Keratinocyte (primary cell): Measurements from ENCODE around the gene FAM20C. TPM values are rescaled to one million over a fixed set of nuclear protein-coding genes. Genes with fewer than 3 reads are reported as not detected.

Experiments used
- DNase-seq: peaks from one replicate; pipeline ENCODE4 v3.0.0-alpha.2; 2011; ENCODE audit warnings: low read depth, missing footprints, low spot score
- FAIRE-seq: peaks from 2 replicates; lab custom pipeline; 2011; peaks lifted over from hg19 to GRCh38; lab: Jason Lieb, UNC
- H2AFZ ChIP-seq: 2 replicates; pipeline ENCODE4 v1.6.0; 2012; ENCODE audit warnings: low read length, control low read depth, inconsistent platforms; ENCODE audit not compliant: control insufficient read depth
- H3K27ac ChIP-seq: 2 replicates; pipeline ENCODE4 v1.5.1; 2011; ENCODE audit warnings: low read length; ENCODE audit not compliant: control insufficient read depth, insufficient read depth
- H3K27me3 ChIP-seq: 3 replicates; pipeline ENCODE4 v1.6.0; 2011; ENCODE audit warnings: low read length; ENCODE audit not compliant: control insufficient read depth, insufficient read depth; ENCODE audit errors: extremely low read depth
- H3K36me3 ChIP-seq, 2 experiments: 2 replicates in 1 of 2; 3 replicates in 1 of 2; pipeline ENCODE4 v1.5.1; 2011; ENCODE audit warnings: low read length in 2 of 2, mild to moderate bottlenecking in 1 of 2; ENCODE audit not compliant: control insufficient read depth in 2 of 2, insufficient read depth in 2 of 2; ENCODE audit errors: extremely low read depth in 1 of 2
- H3K4me1 ChIP-seq: 3 replicates; pipeline ENCODE4 v1.5.1; 2011; ENCODE audit warnings: low read length; ENCODE audit not compliant: control insufficient read depth, insufficient read depth; ENCODE audit errors: extremely low read depth
- H3K4me2 ChIP-seq: 3 replicates; pipeline ENCODE4 v1.6.0; 2011; ENCODE audit warnings: low read depth, low read length; ENCODE audit not compliant: control insufficient read depth, insufficient read depth; ENCODE audit errors: extremely low read depth
- H3K4me3 ChIP-seq, 3 experiments: fragments of 200-600 bp in 1 of 3; sonication (generic) in 1 of 3; 2 replicates in 2 of 3; 3 replicates in 1 of 3; pipeline ENCODE4 v1.5.1; 2011 to 2016; ENCODE audit warnings: low read length in 3 of 3, mild to moderate bottlenecking in 3 of 3, control low read depth in 2 of 3, inconsistent platforms in 1 of 3, low read depth in 1 of 3, mixed read lengths in 1 of 3, mixed run types in 1 of 3, moderate library complexity in 1 of 3; ENCODE audit not compliant: control insufficient read depth in 2 of 3, insufficient read depth in 2 of 3; ENCODE audit errors: extremely low read depth in 1 of 3
- H3K79me2 ChIP-seq: 2 replicates; pipeline ENCODE4 v1.6.0; 2012; ENCODE audit warnings: low read length; ENCODE audit not compliant: control insufficient read depth, insufficient read depth
- H3K9ac ChIP-seq: 3 replicates; pipeline ENCODE4 v1.6.0; 2011; ENCODE audit warnings: low read length; ENCODE audit not compliant: control insufficient read depth, insufficient read depth; ENCODE audit errors: extremely low read depth
- H3K9me1 ChIP-seq: 3 replicates; pipeline ENCODE4 v1.6.0; 2011; ENCODE audit warnings: low read length; ENCODE audit not compliant: control insufficient read depth, insufficient read depth; ENCODE audit errors: extremely low read depth
- H3K9me3 ChIP-seq: 2 replicates; pipeline ENCODE4 v1.5.1; 2012; ENCODE audit warnings: low read depth, low read length; ENCODE audit not compliant: control insufficient read depth
- H4K20me1 ChIP-seq: 3 replicates; pipeline ENCODE4 v1.6.0; 2011; ENCODE audit warnings: low read length; ENCODE audit not compliant: control insufficient read depth, insufficient read depth; ENCODE audit errors: extremely low read depth
- CTCF ChIP-seq, 3 experiments: IDR thresholded peaks in 1 of 3; conservative IDR thresholded peaks in 1 of 3; optimal IDR thresholded peaks in 1 of 3; 2 replicates in 2 of 3; 3 replicates in 1 of 3; pipeline versions ENCODE3 to v1.5.1; 2011; ENCODE audit warnings: low read length in 3 of 3, mild to moderate bottlenecking in 3 of 3, moderate library complexity in 2 of 3, control low read depth in 1 of 3, inconsistent platforms in 1 of 3; ENCODE audit not compliant: insufficient read depth in 2 of 3; ENCODE audit errors: extremely low read depth in 1 of 3
- EZH2 ChIP-seq: IDR thresholded peaks from one replicate; pipeline ENCODE4 v1.6.1; 2012; ENCODE audit warnings: inconsistent platforms, mild to moderate bottlenecking, low read length, moderate library complexity
- dilution Hi-C: fragments of 300-500 bp; cut with MboI; formaldehyde crosslinking; loops from one replicate; pipeline ENCODE4 v1.7.0; 2020; ENCODE audit warnings: low sequenced_read_pairs; ENCODE audit not compliant: extremely low pct_ligation_motif_present
- polyA plus RNA-seq, 5 experiments: library from polyadenylated mRNA; depleted of rRNA in 3 of 5; stranded (reverse) in 3 of 5; stranded (forward) in 1 of 5; unstranded in 1 of 5; fragments of >200 nt; gene quantifications; 1 replicate in 1 of 5; 2 replicates in 3 of 5; 3 replicates in 1 of 5; pipeline versions ENCODE4 v1.2.1 to v1.2.3, GENCODE V29; 2011 to 2012; ENCODE audit warnings: missing spikeins in 2 of 5, low read depth in 1 of 5, low replicate concordance in 1 of 5

The FAM20C gene
- polyA plus RNA-seq, 1 donor (not counting 4 experiments of a cell fraction or from before 2014, with no cell fraction given) = 3.8 TPM

- FAIRE-seq (no peak), DNase-seq (no peak)
- Histone ChIP-seq H3K27me3 (peaks cover 4% of the 10 kb centered on the region), H3K9me1 (no peaks in the 10 kb centered on the region), H3K9me3 (peaks cover 3% of the 10 kb centered on the region), H3K27ac (no peak overlapping the region), H3K4me3 (no peak overlapping the region), H3K4me1 (no peaks in the 10 kb centered on the region), H3K4me2 (no peak overlapping the region), H4K20me1 (no peaks in the 10 kb centered on the region), H3K79me2 (no peaks in the 10 kb centered on the region), H3K9ac (no peak overlapping the region), H2AFZ (no peak overlapping the region), H3K36me3 (no peaks in the 10 kb centered on the region)
- TF ChIP-seq EZH2 (no peak), CTCF (optimal IDR thresholded peaks at IDR 0.05 in 1 of 3, IDR thresholded peaks at IDR 0.05 in 1 of 3, conservative IDR thresholded peaks at IDR 0.05 in 1 of 3; ENCODE audit: extremely low read depth in 1 of 3, insufficient read depth in 2 of 3, low read length in 3 of 3) (no peak)
- dilution Hi-C loops = no loop called here
These were observed 81.0 kb downstream of the FAM20C start for GRCh38 chr7:273327-273726.

- DNase-seq (no peak), FAIRE-seq (no peak)
- Histone ChIP-seq H3K36me3 (no peaks in the 10 kb centered on the region), H3K79me2 (no peaks in the 10 kb centered on the region), H3K9ac (no peak overlapping the region), H3K4me1 (no peaks in the 10 kb centered on the region), H3K27me3 (peaks cover 4% of the 10 kb centered on the region), H3K9me3 (peaks cover 3% of the 10 kb centered on the region), H2AFZ (no peak overlapping the region), H3K27ac (no peak overlapping the region), H4K20me1 (no peaks in the 10 kb centered on the region), H3K4me3 (no peak overlapping the region), H3K4me2 (no peak overlapping the region), H3K9me1 (no peaks in the 10 kb centered on the region)
- TF ChIP-seq EZH2 = no peak
- no peak for TF ChIP-seq CTCF (optimal IDR thresholded peaks at IDR 0.05 in 1 of 3, IDR thresholded peaks at IDR 0.05 in 1 of 3, conservative IDR thresholded peaks at IDR 0.05 in 1 of 3; ENCODE audit: extremely low read depth in 1 of 3, insufficient read depth in 2 of 3, low read length in 3 of 3)
- dilution Hi-C loops = no loop called here
These were observed 81.9 kb downstream of the FAM20C start for GRCh38 chr7:274266-274665.
